22Rv1 (cell line): ENCODE results near the gene FBXO42.

Experiments
- CTCF ChIP-seq: fragments of 450-650 bp; IDR thresholded peaks from 2 replicates; pipeline ENCODE4 v1.5.1; 2017; ENCODE audit warnings: mild to moderate bottlenecking
- ZFX ChIP-seq: fragments of 450-650 bp; IDR thresholded peaks from 2 replicates; pipeline ENCODE4 v1.6.1; 2017; ENCODE audit warnings: antibody characterized with exemption, borderline replicate concordance

- TF ChIP-seq CTCF (no peak), ZFX (no peak)
These were observed 709 bp upstream of the FBXO42 start for GRCh38 chr1:16352842-16353535.
